Measurements from ENCODE around the gene ELMO3. TPM values are rescaled to one million over a fixed set of nuclear protein-coding genes. Genes with fewer than 3 reads are reported as not detected.
A peak's percentile ranks its signal among the peaks of the same experiment; 100 is the strongest.

The ELMO3 gene
- total and polyA plus RNA-seq, 8 donors = 14.6 to 52.4 (median 23.6) TPM

DNA sequence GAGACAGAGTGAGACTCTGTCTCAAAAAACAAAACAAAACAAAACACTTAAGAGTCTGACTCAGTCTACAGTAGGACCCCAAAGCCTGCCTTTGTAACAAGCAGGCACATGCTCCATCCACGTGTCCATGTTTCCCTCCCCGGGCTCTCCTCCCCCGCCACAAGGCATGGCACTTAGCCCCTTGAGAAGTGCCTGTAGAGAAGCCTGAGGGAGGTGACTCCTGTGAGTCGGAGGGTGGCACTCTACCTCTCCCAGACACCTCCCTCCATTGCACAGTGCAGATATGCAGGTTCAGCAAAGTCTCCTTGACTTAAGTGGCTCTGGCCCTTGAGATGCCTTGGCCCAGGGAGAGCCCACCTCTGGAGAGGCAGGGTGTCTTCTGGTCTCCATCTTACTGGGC lies 41.6 kb downstream of the ELMO3 start:
- ATAC-seq (peak in 1 of 4 donors; percentile 2), DNase-seq (peak in 1 of 6 donors; percentile 24), FAIRE-seq (no peak)
- Histone ChIP-seq H3K4me3 (no peak overlapping the region), H3K36me3 (peaks cover 0 to 20% (median 6%) of the 10 kb centered on the region in 3 donors), H3K27me3 (no peaks in the 10 kb centered on the region), H3K27ac (peak overlapping the region in 3 of 4 donors; percentile 8 to 72 (median 63)), H3K4me1 (peaks cover 0 to 22% (median 3%) of the 10 kb centered on the region in 3 donors), H3K9me3 (no peaks in the 10 kb centered on the region)
- intact Hi-C loops (cut with DNase I) = no loop called here
- 82 to 94% methylated on average over 4 of the region's 4 CpGs for WGBS, 2 donors
- TF ChIP-seq, protein P1, sequence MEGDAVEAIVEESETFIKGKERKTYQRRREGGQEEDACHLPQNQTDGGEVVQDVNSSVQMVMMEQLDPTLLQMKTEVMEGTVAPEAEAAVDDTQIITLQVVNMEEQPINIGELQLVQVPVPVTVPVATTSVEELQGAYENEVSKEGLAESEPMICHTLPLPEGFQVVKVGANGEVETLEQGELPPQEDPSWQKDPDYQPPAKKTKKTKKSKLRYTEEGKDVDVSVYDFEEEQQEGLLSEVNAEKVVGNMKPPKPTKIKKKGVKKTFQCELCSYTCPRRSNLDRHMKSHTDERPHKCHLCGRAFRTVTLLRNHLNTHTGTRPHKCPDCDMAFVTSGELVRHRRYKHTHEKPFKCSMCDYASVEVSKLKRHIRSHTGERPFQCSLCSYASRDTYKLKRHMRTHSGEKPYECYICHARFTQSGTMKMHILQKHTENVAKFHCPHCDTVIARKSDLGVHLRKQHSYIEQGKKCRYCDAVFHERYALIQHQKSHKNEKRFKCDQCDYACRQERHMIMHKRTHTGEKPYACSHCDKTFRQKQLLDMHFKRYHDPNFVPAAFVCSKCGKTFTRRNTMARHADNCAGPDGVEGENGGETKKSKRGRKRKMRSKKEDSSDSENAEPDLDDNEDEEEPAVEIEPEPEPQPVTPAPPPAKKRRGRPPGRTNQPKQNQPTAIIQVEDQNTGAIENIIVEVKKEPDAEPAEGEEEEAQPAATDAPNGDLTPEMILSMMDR (IDR thresholded peaks at IDR 0.05) = no peak

DNA sequence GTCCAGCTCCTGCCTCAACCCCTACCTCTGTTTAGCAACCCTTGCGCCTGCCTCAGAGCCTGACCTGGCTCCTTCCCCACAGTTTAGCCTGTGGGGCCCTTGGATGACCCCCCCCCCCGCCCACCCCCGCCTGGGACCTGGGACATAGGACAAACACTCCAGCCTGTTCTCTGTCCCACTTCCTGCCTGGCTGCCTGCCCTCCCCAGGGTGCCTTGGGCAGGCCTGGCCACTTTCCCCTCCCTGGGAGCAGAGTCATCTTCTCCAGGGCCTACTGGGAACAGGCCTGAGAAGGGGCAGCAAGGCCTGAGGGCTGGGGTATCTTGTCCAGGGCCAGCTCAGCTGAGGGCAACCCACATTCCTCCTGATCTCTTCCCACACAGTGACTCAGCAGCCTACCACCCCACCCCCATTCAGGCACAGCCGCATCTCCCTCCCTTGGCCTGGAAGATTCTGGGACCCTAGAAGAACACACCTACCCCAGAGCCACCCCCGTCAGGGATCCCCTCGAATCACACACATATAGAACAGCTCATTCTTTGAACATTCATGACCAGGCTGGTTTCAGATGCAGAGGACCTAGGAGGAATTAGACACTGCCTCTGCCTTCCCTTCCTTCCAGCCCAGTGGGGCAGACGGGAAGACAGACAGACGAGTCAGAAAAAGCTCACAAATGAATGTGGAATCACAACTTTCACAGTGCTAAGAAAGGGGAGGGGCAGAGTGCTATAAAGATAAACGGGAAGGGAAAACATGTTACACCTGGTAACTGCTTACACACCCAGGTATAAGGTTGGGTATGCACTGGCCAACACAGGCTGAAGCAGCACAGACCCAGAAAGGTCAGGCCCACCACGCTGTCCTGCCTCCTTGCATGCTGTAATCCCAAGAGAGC lies 42.3 kb downstream of the ELMO3 start:
- FAIRE-seq = no peak
- Histone ChIP-seq H3K27ac (peak overlapping the region; percentile 8 to 72 (median 42)), H3K36me3 (peaks cover 0 to 20% (median 6%) of the 10 kb centered on the region in 3 donors), H3K4me3 (no peak overlapping the region), H3K9me3 (no peaks in the 10 kb centered on the region), H3K4me1 (peaks cover 0 to 24% (median 3%) of the 10 kb centered on the region in 3 donors), H3K27me3 (no peaks in the 10 kb centered on the region)
- WGBS, 2 donors = 63 to 65% methylated on average over 10 of the region's 10 CpGs
- DNase-seq = peak; percentile 50 to 79 (median 66)
- peak; percentile 43 to 63 (median 49) for ATAC-seq
- TF ChIP-seq, protein P1 (IDR thresholded peaks at IDR 0.05) = no peak
- intact Hi-C loops (cut with DNase I) = no loop called here

DNA sequence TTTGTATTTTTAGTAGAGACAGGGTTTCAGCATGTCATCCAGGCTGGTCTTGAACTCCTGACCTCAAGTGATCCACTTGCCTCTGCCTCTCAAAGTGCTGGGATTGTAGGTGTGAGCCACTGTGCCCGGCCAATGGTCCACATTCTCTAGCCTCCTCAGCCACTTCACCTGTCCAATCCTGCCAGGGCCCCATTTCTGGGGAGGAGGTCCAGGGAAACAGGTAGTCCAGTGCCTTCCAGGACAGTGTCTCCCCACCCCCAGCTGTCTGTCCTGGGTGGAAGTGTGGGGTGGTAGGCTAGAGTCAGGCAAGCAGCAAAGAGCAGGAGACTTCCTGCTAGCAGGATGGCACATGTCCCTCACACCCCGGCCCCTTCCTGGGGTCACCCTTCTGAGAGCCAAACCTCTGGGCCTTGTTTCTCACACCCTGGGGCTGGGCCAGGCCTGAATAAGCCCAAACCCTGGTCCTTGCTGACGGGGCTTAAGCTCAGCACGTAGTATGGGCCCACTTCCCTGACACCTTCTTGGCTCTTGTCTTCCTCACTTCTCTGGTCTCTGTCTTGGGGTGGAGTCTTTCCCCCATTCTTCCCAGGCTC lies 43.3 kb downstream of the ELMO3 start:
- Histone ChIP-seq H3K36me3 (peaks cover 0 to 16% (median 6%) of the 10 kb centered on the region in 3 donors), H3K4me3 (no peak overlapping the region), H3K4me1 (peaks cover 0 to 24% (median 3%) of the 10 kb centered on the region in 3 donors), H3K27me3 (no peaks in the 10 kb centered on the region), H3K27ac (peak overlapping the region in 1 of 4 donors; percentile 72), H3K9me3 (no peaks in the 10 kb centered on the region)
- WGBS, 2 donors = 76 to 87% methylated on average over 4 of the region's 4 CpGs
- TF ChIP-seq, protein P1 (IDR thresholded peaks at IDR 0.05) = no peak
- FAIRE-seq (no peak), ATAC-seq (no peak), DNase-seq (peak in 2 of 6 donors; percentile 14 to 35)
- intact Hi-C loops (cut with DNase I) = no loop called here

DNA sequence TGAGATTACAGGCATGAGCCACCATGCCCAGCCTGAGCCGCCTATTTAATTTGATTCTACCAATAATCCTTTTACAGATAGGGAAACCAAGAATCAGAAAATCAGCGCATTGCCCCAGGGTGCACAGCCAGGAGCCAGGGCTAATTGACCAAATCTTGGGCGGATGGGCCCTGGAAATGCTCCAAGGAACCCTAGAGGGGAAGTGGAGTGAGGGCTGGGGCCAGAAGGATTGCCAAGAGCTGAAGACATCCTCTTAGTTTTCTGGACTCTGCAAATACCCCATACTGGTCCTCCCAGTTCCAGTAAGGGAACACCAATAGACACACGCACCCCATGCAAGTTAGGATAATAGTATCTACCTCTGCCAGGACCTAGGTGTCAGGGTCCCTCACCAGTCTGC lies 44.5 kb downstream of the ELMO3 start:
- Histone ChIP-seq H3K27me3 (no peaks in the 10 kb centered on the region), H3K27ac (peak overlapping the region in 2 of 4 donors; percentile 16 to 70), H3K4me3 (no peak overlapping the region), H3K36me3 (peaks cover 0 to 3% (median 0%) of the 10 kb centered on the region in 3 donors), H3K9me3 (no peaks in the 10 kb centered on the region), H3K4me1 (peaks cover 0 to 30% (median 10%) of the 10 kb centered on the region in 3 donors)
- peak in 2 of 6 donors; percentile 24 to 27 for DNase-seq
- FAIRE-seq = no peak
- no peak for ATAC-seq
- intact Hi-C loops (cut with DNase I) = no loop called here
- TF ChIP-seq, protein P1 (IDR thresholded peaks at IDR 0.05) = no peak
- WGBS, 2 donors = 84 to 89% methylated on average over 4 of the region's 4 CpGs

Measured in pancreas (tissue), 10 donors.